WTC11 (cell line): ENCODE data around the gene MYBPC1. TPM values are rescaled to one million over a fixed set of nuclear protein-coding genes. Genes with fewer than 3 reads are reported as not detected.

ENCODE experiments used
- ATAC-seq: fragments of 200-7000 bp; cut with Tn5 transposase; 2 replicates; pipeline ENCODE4 v1.10.0; 2021; ENCODE audit warnings: mild to moderate bottlenecking, moderate library complexity
- CTCF ChIA-PET: fragments of 300-600 bp; sonication (Branson Sonifier 250); formaldehyde crosslinking; loops from one replicate; lab custom pipeline; 2021; ENCODE audit warnings: antibody characterized with exemption; lab: Charles Lee
- POLR2A ChIA-PET: fragments of 350-600 bp; sonication (Branson Sonifier 250); formaldehyde crosslinking; loops from one replicate; lab custom pipeline; 2021; ENCODE audit warnings: antibody characterized with exemption; lab: Charles Lee
- DNase-seq: peaks from one replicate; pipeline ENCODE4 v3.0.0; 2021; ENCODE audit warnings: low spot score
- H3K27ac Mint-ChIP-seq: 2 replicates; pipeline ENCODE4 v1.8.0; 2021; ENCODE audit warnings: mixed read lengths
- H3K27me3 Mint-ChIP-seq: 2 replicates; pipeline ENCODE4 v1.8.0; 2021; ENCODE audit warnings: low read depth, mild to moderate bottlenecking, moderate library complexity, mixed read lengths
- H3K36me3 Mint-ChIP-seq: 2 replicates; pipeline ENCODE4 v1.8.0; 2021; ENCODE audit warnings: mixed read lengths
- H3K4me1 Mint-ChIP-seq: 2 replicates; pipeline ENCODE4 v1.8.0; 2022; ENCODE audit warnings: mixed read lengths
- H3K4me3 Mint-ChIP-seq: 2 replicates; pipeline ENCODE4 v1.8.0; 2021; ENCODE audit warnings: mild to moderate bottlenecking, moderate library complexity, mixed read lengths
- H3K9me3 Mint-ChIP-seq: 2 replicates; pipeline ENCODE4 v1.8.0; 2021; ENCODE audit warnings: mixed read lengths
- AFF4 ChIP-seq: sonication (generic); formaldehyde crosslinking; IDR thresholded peaks from 2 replicates; pipeline ENCODE4 v1.8.1; 2023; ENCODE audit warnings: mild to moderate bottlenecking, missing genetic modification reagents, borderline replicate concordance
- ATF1 ChIP-seq: sonication (generic); formaldehyde crosslinking; IDR thresholded peaks from 2 replicates; pipeline ENCODE4 v1.8.1; 2023; ENCODE audit warnings: mild to moderate bottlenecking, moderate library complexity, missing genetic modification reagents
- ATF3 ChIP-seq: sonication (generic); formaldehyde crosslinking; conservative IDR thresholded peaks from 2 replicates; pipeline ENCODE4 v1.8.1; 2022; ENCODE audit warnings: mild to moderate bottlenecking, missing genetic modification reagents
- ATF6 ChIP-seq: sonication (generic); formaldehyde crosslinking; IDR thresholded peaks from 2 replicates; pipeline ENCODE4 v1.8.1; 2023; ENCODE audit warnings: mild to moderate bottlenecking, missing genetic modification reagents
- CREM ChIP-seq: sonication (generic); formaldehyde crosslinking; IDR thresholded peaks from 2 replicates; pipeline ENCODE4 v1.8.1; 2022; ENCODE audit warnings: mild to moderate bottlenecking, missing genetic modification reagents, moderate library complexity
- E2F1 ChIP-seq: sonication (generic); formaldehyde crosslinking; IDR thresholded peaks from 2 replicates; pipeline ENCODE4 v1.8.0; 2022; ENCODE audit warnings: mild to moderate bottlenecking, missing genetic modification reagents
- ERG ChIP-seq: fragments of 250-450 bp; sonication (Bioruptor Pico); IDR thresholded peaks from 2 replicates; pipeline ENCODE4 v1.8.0; 2021; ENCODE audit warnings: mild to moderate bottlenecking
- ETV6 ChIP-seq: sonication (generic); formaldehyde crosslinking; IDR thresholded peaks from 2 replicates; pipeline ENCODE4 v1.8.1; 2022; ENCODE audit warnings: mild to moderate bottlenecking, missing genetic modification reagents
- JUN ChIP-seq: sonication (generic); formaldehyde crosslinking; IDR thresholded peaks from 2 replicates; pipeline ENCODE4 v1.8.0; 2023; ENCODE audit warnings: mild to moderate bottlenecking, missing genetic modification reagents
- RELA ChIP-seq: sonication (generic); formaldehyde crosslinking; IDR thresholded peaks from 2 replicates; pipeline ENCODE4 v1.8.1; 2022; ENCODE audit warnings: missing genetic modification reagents, mild to moderate bottlenecking, borderline replicate concordance
- RORB ChIP-seq: fragments of 250-450 bp; sonication (Bioruptor Pico); IDR thresholded peaks from 2 replicates; pipeline ENCODE4 v1.9.0; 2021; ENCODE audit warnings: mild to moderate bottlenecking
- STAT6 ChIP-seq: sonication (generic); formaldehyde crosslinking; conservative IDR thresholded peaks from 2 replicates; pipeline ENCODE4 v1.8.1; 2023; ENCODE audit warnings: mild to moderate bottlenecking, low read depth, missing genetic modification reagents, moderate library complexity
- ZBTB21 ChIP-seq: sonication (generic); formaldehyde crosslinking; IDR thresholded peaks from 2 replicates; pipeline ENCODE4 v1.8.1; 2023; ENCODE audit warnings: mild to moderate bottlenecking, missing genetic modification reagents, borderline replicate concordance
- ZNF317 ChIP-seq: sonication (generic); formaldehyde crosslinking; IDR thresholded peaks from 2 replicates; pipeline ENCODE4 v1.8.1; 2023; ENCODE audit warnings: low read depth, mild to moderate bottlenecking, moderate library complexity, missing genetic modification reagents, borderline replicate concordance
- ZNF416 ChIP-seq: fragments of 250-450 bp; sonication (Bioruptor Pico); IDR thresholded peaks from 2 replicates; pipeline ENCODE4 v1.9.0; 2021; ENCODE audit warnings: mild to moderate bottlenecking, inconsistent platforms
- ZNF532 ChIP-seq: fragments of 250-450 bp; sonication (Bioruptor Pico); IDR thresholded peaks from 2 replicates; pipeline ENCODE4 v1.9.0; 2021; ENCODE audit warnings: mild to moderate bottlenecking, borderline replicate concordance
- total RNA-seq: library from RNA; stranded (reverse); gene quantifications from 3 replicates; pipeline ENCODE4 v1.2.3, GENCODE V29; 2021

Gene MYBPC1
- total RNA-seq, 1 experiment from 2014 or later: not detected

- TF ChIP-seq ERG (no peak), ZNF532 (CRISPR knock-in tag) (no peak), ZNF416 (no peak)
Observed at GRCh38 chr12:101690544-101691098, 95.8 kb downstream of the MYBPC1 start (continued).

- DNase-seq (no peak), ATAC-seq (no peak)
- Mint-ChIP-seq H3K4me1 (peaks cover 4% of the 10 kb centered on the region), H3K27me3 (peaks cover 16% of the 10 kb centered on the region), H3K4me3 (no peak overlapping the region), H3K36me3 (no peaks in the 10 kb centered on the region), H3K27ac (no peak overlapping the region), H3K9me3 (no peaks in the 10 kb centered on the region)
- POLR2A ChIA-PET: no interaction called here
- CTCF ChIA-PET: no interaction called here
- TF ChIP-seq E2F1: no peak
- no peak for TF ChIP-seq AFF4
- no peak for TF ChIP-seq RORB (CRISPR knock-in tag)
- TF ChIP-seq ZNF416: no peak
- no peak for TF ChIP-seq JUN
- no peak for TF ChIP-seq CREM (CRISPR knock-in tag)
- no peak for TF ChIP-seq ATF3 (CRISPR knock-in tag)
- no peak for TF ChIP-seq ERG
- TF ChIP-seq ATF6 (CRISPR knock-in tag): no peak
- TF ChIP-seq ZBTB21 (CRISPR knock-in tag): no peak
- TF ChIP-seq STAT6 (CRISPR knock-in tag): no peak
- TF ChIP-seq ATF1 (CRISPR knock-in tag): no peak
- TF ChIP-seq ETV6: no peak
- TF ChIP-seq RELA (CRISPR knock-in tag): no peak
- no peak for TF ChIP-seq ZNF317
Observed at GRCh38 chr12:101691503-101692096, 96.8 kb downstream of the MYBPC1 start.
